Stomach (tissue), 4 donors: ENCODE measurements around the gene RSPRY1.

Experiments
- CTCF ChIP-seq, 7 experiments: fragments of 450-650 bp in 4 of 7; fragments of 200-600 bp in 3 of 7; sonication (generic) in 3 of 7; IDR thresholded peaks; one replicate each; pipeline ENCODE4 v1.5.1; 2016 to 2019; ENCODE audit warnings: antibody characterized with exemption in 7 of 7, control low read depth in 2 of 7, mild to moderate bottlenecking in 1 of 7
- EP300 ChIP-seq: sonication (generic); formaldehyde crosslinking; IDR thresholded peaks from one replicate; pipeline ENCODE4 v1.6.1; 2017; ENCODE audit warnings: antibody characterized with exemption

DNA sequence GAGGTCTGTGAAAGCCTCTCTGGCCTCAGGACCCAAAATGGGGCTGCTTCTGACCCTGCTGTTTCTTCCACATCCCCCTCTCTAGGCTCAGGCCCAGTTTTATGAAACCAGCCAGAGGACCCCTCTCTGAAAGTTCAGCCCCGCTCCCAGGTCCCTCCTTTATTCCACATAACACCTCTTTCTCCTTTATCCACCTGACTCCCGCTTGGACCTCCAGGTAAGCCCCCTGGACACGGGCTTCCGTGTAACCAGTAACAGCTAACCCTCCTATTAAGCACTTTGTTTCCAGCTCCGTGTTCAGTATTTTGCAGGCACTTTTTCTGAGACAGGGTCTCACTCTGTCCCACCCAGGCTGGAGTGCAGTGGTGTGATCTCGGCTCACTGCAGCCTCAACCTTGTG, 37.6 kb upstream of the RSPRY1 start:
- no peak for TF ChIP-seq EP300
- TF ChIP-seq CTCF (IDR thresholded peaks at IDR 0.05) = no peak
